ENCODE measurements around the gene ITGB7.

Gene ITGB7

GRCh38 chr12:53207042-53207441 is at the start of gene ITGB7:
TSS of gene ITGB7 (minus strand) at chr12:53207251. CDS start at chr12:53200443, 6,808 bp downstream.
- no peak for DNase-seq (ENCODE audit: low read depth)

- DNase-seq (ENCODE audit: low read depth): no peak
Measured at GRCh38 chr12:53255996-53256395, 48.9 kb upstream of the ITGB7 start.

DNA sequence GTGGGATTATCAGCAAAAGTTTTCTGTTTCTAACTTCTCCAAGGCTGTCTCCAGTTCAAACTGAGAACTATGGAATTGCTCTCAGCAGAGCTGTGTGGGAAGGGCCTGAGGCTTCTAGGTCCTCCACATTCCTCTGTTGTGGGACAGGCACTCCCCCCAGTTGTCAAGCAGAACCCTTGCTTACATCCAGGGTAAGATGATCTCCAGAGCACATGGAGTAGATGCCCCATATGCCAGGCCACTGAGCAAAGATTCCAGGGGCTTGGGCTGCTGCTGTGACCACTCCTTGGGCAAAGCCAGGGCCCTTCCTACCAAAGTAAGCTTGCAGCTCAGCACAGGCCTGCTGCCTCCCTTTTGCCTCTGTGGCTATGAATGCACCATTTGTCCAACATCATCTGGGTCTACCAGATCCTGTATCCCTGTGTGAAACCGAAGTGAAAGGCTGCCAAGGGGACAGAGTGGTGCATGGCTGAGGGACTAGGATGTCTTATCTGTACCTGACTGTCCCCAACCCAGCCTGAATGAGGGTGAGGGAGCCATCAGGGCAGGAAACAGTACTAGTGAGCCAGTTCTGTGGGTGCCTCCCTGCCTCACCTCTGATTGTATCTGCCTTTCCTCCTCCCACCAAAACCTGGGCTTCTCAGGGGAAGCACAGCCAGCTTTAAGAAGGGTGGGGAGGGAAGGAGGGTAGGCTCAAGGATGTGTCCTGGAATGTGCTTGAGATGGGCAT is 47.9 kb upstream of the ITGB7 start:
- DNase-seq (ENCODE audit: low read depth): no peak

GRCh38 chr12:53253298-53253697 is 46.2 kb upstream of the ITGB7 start:
- DNase-seq (ENCODE audit: low read depth): no peak

GRCh38 chr12:53252349-53252916 is 45.4 kb upstream of the ITGB7 start:
- peak; percentile 10 for DNase-seq (ENCODE audit: low read depth)

DNA sequence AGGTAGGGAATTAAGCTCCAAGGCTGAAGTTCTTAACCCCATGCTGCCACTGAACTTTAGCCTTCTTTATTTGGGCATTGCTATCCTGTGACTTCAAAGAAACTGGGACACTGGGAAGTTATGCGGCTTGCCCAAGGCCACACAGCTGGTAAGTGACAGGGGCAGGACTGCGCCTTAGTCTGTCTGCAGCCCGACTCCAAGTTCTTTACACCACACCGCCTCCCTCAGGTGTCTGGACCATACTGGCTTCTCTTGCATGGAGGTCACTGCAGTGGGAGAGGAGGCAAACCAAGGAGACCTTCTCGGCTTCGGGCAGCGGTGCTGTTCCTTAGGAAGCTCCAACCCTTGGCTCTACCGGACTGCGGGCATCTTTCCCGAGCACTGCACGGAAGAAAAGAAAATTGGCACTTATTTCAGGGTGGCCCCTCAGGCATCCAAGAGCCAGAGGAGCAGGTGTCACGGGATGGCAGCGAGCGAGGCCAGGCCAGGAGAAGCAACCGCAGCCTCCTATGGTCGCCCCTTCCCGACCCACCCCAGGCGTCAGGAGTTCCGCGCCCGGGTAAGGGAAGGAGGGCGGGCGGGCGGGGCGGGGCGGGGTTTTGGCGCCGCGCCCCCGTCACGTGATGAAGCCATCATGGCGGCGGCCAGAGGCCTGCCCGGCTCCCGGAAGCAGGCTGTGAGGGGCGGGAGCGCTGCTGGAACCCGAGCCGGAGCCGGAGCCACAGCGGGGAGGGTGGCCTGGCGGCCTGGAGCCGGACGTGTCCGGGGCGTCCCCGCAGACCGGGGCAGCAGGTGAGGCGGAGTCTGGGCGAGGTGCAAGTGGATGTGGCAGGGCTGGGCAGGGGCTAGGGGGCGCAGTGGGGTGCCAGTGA is 44.7 kb upstream of the ITGB7 start:
- DNase-seq (ENCODE audit: low read depth): peak; percentile 52

GRCh38 chr12:53245286-53245685 is 38.2 kb upstream of the ITGB7 start:
- no peak for DNase-seq (ENCODE audit: low read depth)

GRCh38 chr12:53244337-53244736 is 37.3 kb upstream of the ITGB7 start:
- DNase-seq (ENCODE audit: low read depth): no peak

GRCh38 chr12:53241623-53242412 is 34.8 kb upstream of the ITGB7 start:
- DNase-seq (ENCODE audit: low read depth): no peak

GRCh38 chr12:53239643-53240258 is 32.7 kb upstream of the ITGB7 start:
- DNase-seq (ENCODE audit: low read depth): no peak

- DNase-seq (ENCODE audit: low read depth): no peak
Measured at GRCh38 chr12:53236443-53237111, 29.5 kb upstream of the ITGB7 start.

DNA sequence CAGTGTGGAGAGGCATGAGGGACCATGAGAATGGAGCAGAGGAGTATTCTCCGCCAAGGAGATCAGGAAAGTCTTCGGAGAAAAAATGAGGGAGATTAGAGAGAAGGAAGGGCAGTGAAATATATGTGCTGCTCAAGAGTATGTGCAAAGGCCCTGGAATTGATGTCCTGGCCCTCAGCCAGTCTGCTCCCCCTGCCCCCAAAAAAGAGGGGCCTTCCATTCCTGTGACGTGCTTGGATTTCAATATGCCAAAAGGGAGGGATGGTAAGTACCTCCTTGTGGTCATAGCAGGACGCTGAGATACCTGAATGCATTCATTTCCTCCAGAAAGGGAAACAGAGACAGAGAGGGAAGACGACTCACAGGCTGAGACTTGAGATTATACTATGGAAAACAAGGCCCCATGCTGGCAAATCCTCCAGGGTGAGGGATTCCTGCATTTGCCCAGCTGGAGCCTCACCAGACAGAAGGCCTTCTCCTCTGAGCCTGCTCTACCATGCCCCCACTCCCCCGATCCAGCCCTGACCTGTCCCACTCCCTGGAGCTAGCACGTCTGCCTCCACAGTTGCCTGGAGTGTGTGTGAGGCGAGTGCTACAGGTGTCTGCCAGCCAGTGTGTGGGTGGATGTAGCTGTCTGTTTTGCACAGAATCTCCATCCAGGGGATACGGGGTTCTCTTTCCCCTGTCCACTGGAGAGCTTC is 28.8 kb upstream of the ITGB7 start:
- no peak for DNase-seq (ENCODE audit: low read depth)

DNA sequence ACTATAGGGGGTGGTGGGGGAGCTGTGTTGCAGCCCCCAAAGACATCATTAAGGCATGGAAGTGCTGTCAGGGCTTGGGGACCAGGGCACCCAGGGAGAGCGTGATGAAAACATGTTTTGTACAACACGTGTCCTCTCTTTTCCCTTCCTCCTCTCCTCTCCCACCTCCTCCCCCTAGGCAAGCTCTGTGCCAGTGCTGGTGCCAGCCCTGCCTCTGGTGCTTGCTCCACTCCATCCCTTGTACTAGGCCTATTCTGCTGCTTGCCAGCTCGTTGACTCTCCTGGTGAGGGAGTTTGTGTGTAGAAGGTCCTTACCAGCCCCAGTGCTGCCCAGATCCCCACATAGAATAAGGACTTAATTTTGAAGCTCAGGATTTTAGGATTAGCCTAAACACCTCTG is 28.1 kb upstream of the ITGB7 start:
- DNase-seq (ENCODE audit: low read depth): no peak

DNA sequence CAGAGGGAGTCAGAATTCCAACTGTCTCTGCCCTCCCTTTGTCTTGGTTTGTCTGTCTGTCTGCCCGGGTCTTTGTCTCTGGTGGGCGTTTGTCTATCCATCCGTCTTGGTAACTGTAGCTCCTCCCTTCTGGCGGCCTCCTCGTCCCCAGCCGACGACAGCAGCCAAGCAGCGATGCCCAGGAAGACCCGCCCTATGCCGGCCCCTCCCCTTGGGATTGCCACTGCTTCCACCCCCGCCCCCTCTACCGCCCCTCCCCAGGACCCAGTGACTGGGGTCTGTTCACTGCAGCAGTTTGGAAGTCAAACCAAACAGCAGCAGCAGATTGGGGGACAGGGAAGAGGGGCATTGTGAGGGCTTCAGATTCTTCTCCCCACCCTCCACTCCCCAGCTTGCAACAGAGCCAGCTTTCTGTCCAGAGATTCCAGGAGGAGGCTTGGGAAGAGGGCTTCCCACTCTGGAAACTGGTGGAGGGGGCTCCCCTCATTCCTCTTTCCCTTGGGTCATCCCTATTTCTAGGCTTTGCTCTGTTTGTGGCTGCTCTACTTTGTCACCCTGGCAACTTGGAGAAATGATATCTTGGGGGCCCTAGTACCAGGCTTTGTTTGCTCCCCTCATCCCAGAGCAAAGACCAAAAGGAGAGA is 27.3 kb upstream of the ITGB7 start:
- no peak for DNase-seq (ENCODE audit: low read depth)

GRCh38 chr12:53233671-53234121 is 26.6 kb upstream of the ITGB7 start:
- no peak for DNase-seq (ENCODE audit: low read depth)

DNA sequence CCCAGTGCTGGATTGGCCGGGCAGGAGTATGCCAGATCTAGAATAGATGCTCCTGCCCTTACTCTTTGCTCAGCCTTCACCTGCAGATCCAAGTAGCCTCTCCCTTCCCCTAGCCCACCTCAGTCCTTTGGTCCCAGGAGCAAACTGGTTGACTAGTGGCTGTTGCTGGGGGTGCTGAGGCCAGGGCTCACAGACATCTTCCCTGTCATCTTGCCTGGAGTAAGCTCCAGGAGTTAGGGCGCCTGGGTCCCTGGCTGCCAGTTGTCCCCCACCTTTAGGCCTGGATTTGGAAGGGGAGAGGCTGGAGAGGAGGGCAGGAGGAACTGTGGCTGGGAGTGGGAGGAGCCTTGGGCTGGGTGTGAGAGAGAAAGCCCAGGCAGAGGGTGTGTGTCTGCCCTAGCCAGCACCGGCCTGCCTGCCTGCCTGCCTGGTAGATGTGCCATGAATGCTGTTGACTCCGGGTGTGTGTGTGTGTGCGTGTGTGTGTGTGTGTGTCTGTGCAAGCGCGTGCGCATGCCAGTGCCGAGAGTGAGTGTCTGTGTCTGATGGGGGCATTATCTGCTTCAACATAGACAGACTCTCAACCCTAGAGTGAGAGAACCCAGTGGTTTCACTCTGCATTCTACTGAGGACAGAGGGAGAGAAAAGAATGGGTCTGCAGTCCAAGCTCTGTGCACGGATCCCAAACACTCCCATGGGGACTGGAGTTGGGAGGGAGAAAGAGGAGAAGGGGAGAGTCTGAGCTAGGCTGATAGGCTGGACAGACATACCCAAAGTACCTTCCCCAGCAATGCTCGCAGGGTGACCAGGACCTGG is 25.8 kb upstream of the ITGB7 start:
- DNase-seq (ENCODE audit: low read depth): no peak

DNA sequence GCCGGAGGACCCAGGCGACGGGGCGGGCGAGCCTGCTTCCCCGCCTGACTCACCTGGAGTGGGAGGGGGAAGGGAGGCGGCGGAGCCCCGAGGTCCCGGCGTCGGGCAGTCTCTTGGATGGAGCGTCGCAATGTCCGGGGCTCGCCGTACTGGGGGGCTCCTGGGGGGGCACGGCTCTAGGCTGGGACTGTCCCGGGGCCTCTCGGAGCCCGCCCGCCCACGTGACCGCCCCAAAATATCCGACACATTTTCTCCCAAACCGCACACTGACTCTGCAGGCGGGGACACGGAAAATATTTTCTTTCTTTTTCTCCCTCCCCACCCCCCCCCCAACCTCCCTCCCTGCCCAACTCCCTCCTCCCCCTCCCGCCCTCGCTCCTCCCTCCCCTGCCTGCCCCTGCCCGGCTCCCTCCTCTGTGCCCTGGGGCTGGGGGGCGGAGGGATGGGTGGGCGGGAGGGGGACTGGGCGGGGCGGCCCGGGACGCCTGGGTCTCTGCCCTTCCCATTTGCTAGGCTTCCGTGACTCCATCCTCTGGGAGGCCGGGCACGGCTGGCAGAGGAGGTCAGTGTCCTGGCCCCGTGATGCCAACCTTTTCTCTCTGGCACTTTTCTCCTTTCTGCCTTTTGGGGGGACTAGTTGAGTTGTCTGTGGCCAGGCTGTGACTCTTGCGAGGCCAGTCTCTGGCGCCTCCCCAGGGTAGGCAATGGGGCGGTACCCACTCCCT is 25.0 kb upstream of the ITGB7 start, which contains the start of gene RARG:
RARG (minus strand) TSS at position 289 of the 725 bp plus-strand sequence. CDS start 4,664 bp downstream, outside the sequence.
- no peak for DNase-seq (ENCODE audit: low read depth)

DNA sequence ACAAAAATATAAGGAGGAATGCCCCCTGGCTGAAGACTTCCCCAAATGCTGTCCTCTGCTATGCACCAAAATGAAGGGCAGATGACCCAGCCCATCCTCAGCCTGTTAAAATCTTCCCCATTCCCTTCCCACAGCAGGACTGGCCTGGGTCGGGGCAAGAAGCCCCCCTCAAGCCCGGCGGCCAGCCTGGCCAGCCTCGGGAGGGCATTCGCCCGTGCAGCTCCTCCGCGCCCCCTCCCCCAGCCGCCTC is 24.5 kb upstream of the ITGB7 start:
- no peak for DNase-seq (ENCODE audit: low read depth)
